HG02798 (cell line): ENCODE data around the gene CRYZL1.

ENCODE experiments used
- ATAC-seq: cut with Tn5 transposase; IDR thresholded peaks from one replicate; pipeline ENCODE4 v1.9.1; 2021; ENCODE audit warnings: mild to moderate bottlenecking; ENCODE audit not compliant: unreplicated experiment, poor library complexity

CRYZL1 gene

DNA sequence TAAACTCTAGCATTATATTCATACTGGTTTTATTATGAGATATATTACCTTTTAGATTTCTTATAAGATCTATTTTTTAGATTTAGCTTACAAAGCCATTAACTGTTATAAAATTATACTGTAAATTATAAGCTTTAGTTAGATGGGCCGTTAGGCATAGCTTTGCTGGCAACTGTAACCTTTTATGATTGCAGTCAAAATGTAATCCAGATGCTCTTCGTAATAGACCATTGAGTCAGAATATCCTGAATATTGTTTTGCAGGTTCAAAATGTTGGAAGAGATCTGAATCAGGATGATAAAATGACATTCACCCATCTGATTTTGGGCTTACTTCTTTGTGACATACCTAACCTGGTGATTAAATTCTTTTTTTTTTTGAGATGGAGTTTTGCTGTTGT is 21.7 kb upstream of the CRYZL1 start:
- no peak for ATAC-seq

DNA sequence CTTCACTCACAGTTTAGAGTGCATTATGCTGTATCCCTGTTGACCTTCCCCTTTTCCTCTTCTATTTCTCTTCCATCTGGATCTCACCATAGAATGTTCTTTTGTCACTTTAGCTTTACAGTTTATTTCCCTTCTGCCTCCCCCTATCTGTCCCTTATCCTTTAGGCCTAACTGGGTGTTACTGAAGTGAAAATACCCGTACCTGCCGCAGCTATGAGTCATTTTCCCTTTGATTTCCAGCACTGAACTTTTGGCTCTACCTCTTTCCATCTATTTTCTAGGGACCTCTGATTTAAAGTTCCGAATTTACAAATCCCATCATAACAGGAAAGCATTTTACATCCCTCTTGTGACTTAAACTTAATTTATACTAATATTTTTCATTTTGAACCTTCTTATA is 20.5 kb upstream of the CRYZL1 start:
- ATAC-seq = no peak

DNA sequence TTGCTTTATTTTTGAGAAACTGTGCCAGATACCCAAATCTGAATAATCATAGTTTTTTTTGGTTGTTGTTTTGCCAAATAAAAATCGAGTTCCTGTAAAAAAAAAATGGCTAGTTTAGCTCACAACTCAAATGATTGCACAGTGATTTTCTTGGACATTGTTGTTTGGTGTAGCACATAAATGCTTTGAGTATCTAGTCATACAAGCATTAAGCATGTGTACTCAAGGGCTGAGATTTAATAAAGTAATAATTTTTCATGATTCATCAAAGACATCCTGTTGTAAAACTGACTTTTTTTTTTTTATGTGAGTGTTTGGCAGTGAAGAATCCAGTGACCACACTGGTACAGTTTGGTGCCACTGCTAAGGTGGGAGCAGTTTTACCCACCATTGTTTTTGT is 19.6 kb upstream of the CRYZL1 start:
- ATAC-seq = no peak

DNA sequence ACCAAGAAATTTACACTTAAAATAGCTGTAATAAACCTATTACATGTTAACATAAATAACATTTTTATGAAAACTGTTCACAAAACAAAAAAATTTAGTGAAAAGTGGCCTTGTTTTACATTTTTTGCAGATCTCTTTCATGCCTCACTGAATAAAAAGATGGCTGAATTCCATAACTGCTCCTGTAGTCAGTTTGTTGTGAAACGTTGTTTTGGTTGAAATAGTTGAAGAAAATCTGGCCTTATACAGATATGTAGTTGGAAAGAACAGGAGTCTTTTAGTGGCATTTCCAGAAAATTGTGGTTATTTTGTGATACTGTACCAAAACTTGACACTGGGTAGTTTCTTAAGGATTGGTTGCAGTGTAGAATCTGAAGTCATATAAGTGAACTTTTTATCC is 18.9 kb upstream of the CRYZL1 start:
- ATAC-seq = no peak

DNA sequence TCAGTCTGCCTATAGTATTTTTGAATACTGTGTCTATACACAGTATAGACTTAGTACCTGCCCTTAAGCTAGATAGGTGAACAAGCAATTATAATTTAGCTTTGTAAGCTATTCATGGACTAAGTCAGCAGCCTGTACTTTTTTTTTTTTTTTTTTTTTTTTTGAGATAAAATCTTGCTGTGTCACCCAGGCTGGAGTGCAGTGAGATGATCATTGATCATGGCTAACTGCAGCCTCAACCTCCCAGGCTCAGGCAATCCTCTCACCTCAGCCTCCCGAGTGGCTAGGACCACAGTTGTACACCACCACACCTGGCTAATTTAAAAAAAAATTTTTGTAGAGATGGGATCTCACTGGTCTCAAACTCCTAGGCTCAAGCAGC is 18.0 kb upstream of the CRYZL1 start:
- no peak for ATAC-seq

DNA sequence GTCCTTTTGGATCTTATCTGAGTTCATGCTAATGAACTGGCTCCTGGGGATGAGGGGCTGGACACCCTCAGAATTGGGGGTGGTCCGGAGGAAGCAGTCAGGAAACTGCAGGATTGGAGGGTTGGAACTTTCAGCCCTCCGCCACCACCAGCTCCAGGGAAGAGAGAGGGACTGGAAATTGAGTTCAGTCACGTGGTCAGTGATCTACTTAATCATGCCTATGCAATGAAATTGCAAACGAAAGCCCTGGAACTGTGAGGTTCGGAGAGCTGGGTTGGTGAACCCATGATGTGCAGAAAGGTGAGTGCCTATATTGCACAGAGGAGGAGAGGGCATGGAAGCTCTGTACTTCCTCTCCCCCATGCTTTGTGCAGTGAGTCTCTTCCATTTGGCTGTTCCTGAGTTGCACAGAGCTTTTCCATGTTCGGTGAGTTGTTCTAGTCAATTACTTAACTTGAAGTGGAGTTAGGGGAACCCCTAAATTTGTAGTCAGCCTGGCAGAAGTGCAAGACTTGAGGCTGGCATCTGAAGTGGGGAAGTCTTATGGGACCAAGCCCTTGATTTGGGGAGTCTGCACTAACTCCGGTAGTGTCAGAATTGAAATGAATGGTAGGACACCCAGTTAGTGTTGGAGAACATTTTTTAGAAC is 17.5 kb upstream of the CRYZL1 start:
- no peak for ATAC-seq

DNA sequence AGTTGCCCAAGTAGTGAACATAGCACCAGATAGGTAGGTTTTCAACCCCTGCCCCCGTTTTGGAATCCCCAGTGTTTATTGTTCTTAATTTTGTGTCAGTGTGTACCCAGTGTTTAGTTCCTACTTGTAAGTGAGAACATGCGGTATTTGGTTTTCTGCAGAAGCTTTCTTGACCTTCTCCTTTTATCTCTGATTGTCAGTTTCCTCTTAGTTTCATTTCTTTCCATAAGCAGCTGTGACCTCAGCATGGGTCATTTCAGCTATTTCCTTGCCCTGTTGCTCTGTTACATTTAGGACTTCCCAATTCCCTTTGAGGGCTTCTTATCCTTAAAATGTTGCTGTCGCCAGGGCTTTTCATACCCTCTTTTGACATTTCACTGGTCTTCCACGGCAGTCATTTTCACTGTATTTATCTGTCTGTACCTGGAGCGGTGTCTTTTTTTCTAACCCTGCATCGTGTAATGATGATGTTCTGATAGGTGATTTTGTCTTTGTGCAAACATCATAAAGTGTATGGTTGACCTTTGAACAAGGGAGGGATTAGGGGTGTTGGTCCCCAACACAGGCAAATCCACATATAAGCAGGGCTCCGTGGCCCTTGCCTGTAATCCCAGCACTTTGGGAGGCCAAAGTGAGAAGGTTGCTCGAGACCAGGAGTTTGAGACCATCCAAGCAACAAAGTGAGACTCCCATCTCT is 15.7 kb upstream of the CRYZL1 start:
- ATAC-seq = no peak

DNA sequence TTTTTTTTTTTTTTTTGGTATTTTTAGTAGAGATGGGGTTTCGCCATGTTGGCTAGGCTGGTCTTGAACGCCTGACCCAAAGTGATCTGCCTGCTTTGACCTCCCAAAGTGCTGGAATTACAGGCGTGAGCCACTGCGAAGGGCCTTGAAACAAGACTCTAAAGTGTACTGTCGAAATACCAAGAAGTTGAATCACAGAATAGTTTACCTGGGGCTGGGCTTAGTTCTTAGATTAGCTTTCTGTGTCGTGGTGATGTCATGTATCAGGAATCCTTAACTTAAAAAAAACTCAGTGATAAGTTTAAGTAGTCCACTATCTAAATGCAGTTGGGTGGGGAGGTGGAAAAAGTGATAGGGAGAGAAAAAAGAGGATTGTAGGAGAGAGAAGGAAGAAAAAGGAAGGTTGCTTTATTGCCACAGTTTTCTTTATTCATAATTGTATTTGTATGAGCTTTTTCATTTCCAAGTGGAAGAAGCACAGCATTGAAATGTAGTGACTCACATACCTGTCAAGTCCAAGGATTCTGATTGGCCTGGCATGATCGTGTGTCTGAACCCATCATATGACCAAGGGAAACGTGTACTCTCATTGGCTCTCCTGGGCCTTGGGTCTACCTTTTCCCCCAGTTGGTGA is 14.2 kb upstream of the CRYZL1 start:
- ATAC-seq = no peak

DNA sequence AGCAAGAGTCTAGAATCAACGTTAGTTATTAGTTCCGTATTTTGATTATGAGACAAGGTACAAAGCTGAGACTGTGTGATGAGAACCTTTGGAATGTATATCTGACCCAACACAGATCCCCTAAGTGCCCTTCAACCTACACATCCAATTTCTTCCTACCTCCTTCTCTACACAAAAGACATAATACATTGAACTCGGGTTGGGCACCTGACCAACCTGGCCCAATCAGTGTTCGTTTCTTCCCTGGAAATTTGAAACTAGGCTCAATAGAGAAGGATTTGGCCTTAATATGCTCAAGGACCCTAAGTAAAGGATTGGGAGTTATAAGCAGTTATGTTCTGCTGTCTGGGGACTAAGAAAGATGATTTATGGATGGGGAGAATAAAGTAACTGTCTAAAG is 12.9 kb upstream of the CRYZL1 start:
- no peak for ATAC-seq

DNA sequence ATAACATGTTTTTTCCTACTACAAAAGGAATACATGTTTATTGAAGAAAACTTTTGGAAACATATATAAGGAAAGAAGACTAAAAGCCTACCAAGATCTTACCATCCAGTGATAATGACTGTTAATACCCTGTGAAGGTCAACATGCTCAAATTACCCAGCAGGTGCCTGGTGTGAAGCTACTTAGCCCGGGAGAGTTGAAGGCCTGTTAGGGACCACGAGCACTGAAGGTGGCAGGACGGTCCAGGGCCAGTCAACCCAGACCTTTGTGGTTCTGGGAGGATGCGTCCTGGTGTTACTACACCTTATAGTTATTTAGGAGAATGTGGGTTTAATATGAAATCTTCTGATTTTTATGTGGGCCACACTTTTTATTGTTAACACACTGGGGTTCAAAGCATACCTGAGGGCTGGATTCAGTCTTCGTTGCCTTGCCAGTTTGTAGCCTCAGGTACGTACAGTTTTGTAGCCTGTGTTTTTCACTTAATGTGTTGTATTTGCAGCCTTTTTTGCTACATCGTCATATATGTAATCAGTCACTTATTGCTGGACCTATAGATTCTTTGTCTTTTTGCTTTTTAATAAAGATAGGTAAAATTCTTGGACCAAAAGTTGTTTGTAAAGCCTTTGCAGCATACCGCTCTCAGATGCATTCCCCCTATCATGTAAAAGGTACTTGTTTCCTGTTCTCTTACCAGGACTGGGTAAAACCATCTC is 10.6 kb upstream of the CRYZL1 start:
- no peak for ATAC-seq

DNA sequence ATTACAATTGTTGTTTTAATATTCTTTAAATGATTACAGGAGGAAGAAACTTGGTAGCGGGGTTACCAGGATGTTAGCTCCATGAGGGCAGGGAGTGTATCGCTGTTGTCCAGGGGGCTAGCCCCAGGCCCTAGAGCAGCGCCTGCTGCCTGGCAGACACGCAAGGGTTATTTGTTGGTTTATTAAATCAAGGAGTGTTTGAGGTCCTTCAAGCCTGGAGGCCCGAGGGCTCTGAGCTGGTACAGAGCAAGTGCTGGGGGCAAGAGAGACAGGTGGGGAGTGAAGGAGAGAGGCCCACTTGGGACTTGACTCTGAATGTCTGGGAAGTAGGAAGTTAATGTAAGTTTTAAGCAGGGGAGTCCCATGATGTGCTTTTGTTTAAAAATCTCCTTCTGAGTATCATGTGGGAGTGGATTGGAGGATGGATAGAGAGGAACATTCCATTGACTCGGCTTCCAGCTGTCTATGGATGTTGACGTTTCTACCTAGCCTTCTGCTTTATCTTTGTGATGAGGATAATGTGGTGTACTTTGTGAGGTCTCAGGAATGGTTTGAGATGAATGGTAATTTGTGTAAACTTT is 9.5 kb upstream of the CRYZL1 start:
- ATAC-seq = no peak

DNA sequence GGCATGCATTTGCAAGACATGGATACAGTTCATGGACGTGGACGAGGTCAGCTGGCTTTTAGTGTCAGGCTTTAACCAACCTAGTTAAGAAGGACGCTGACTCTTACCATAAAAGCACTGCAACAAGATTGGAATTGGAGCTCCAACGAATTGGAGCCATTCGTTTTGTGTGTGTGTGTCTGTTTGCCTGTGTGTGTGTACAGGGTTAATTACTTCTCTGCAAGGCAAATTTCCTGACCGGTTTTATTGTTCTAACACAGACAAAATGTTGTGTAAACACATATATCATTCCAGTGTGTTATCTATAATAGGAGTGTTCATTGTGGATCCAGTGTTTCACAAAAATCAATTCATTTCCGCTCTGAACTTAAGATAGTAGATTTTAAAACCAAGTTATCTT is 8.7 kb upstream of the CRYZL1 start:
- no peak for ATAC-seq

DNA sequence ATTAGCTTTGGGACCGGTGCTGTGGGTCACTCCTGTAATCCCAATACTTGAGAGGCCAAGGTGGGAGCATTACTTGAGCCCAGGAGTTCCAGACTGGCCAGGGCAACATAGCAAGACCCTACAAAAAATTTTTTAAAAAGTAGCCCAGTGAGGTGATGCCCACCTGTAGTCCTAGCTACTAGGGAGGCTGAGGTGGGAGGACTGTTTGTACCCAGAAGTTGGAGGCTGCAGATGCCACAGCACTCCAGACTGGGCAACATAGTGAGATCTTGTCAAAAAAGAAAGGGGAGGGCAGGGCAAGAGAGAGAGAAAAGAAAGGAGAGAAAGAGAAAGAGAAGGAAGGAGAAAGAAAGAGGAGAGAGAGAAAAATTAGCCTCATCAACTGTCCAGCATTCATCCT is 7.0 kb upstream of the CRYZL1 start:
- no peak for ATAC-seq

DNA sequence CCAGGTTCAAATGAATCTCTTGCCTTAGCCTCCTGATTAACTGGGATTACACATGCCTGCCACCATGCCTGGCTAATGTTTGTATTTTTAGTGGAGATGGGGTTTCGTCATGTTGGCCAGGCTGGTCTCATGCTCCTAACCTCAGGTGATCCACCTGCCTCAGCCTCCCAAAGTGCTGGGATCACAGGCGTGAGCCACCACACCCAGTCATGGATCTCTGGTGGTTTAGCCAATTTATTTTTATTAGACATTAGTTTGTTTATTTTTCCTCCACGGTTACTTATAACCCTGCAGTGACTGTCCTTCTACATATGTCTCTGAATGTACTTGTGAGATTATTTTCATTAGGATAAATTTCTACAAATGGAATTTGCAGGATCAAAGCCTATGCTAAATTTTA is 6.0 kb upstream of the CRYZL1 start:
- no peak for ATAC-seq

DNA sequence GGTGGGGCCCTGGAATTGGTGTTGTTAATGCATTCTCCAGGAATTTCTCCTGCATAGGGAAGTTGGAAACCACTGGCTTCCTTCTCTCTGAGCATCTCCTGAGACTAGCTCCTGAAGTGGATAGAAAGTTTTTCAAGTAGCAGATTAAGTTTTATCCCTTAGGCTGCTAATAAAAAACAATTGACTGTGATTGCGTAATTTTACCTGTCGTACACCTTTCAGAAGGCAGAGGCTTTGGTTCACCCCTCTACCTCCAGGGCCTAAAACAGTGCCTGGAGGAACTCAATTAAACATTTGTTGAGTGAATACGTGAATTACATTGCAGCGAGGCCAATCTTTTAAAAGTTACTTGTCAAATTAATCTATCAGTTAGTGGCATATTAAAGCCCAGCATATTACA is 4.2 kb upstream of the CRYZL1 start:
- no peak for ATAC-seq

DNA sequence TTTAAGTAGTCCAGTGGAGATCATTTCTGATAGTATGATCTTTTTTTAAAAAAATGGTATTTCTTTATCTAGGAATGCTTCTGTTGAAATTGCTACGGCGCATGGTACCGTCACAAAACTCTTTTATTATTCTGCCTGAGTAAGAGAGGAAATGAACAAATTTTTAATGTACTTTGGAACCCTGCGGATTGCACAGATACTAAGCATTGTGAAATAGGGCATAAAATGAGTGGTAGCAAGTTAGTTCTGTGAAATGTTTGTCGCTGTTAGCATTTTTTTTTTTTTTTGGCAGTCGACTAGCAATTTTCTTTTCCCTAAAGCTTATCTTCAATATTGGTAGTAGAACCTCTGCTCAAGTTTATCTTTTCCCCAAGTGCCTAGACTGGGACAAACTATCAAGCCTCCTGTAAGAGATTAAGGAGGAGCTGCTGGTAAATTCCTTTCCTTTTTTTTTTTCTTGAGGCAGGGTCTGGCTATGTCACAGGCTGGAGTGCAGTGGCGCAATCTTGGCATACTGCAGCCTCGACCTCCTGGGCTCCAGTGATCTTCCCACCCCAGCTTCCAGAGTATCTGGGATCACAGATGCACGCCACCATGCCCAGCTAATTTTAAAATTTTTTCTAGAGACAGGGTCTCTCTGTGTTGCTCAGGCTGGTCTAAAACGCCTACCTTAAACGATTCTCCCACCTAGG is 3.0 kb upstream of the CRYZL1 start:
- ATAC-seq = no peak

DNA sequence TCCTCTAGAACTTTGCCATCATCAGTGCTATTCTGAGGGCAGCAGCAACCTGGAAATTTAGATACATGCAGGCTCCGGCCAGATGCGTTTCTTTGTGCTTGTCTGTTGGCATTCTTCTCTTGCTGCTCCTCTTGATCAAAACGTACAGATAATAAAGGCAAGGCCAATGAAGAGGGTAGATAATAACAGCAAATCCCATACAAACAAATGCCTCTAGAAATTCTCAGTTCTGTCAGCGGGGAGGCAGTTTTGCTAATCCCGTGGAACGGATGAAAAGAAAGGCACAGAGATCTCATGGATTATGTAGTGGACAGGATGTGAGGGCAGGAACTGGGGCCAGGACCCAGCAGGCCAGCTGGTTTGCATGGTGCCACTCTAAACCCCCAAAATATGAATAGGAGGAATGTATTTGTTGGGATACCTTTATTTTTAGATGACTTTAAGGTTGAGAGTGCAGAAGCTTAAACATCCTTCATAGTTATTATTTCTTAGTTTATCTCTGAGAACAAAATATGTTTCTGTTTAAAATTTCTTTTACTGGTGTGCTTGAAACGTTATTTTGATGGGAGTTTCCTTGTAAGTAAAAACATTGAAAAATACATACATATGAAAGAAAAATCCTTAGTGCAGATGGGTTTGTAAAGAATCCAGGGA is 2.2 kb upstream of the CRYZL1 start:
- ATAC-seq = no peak

DNA sequence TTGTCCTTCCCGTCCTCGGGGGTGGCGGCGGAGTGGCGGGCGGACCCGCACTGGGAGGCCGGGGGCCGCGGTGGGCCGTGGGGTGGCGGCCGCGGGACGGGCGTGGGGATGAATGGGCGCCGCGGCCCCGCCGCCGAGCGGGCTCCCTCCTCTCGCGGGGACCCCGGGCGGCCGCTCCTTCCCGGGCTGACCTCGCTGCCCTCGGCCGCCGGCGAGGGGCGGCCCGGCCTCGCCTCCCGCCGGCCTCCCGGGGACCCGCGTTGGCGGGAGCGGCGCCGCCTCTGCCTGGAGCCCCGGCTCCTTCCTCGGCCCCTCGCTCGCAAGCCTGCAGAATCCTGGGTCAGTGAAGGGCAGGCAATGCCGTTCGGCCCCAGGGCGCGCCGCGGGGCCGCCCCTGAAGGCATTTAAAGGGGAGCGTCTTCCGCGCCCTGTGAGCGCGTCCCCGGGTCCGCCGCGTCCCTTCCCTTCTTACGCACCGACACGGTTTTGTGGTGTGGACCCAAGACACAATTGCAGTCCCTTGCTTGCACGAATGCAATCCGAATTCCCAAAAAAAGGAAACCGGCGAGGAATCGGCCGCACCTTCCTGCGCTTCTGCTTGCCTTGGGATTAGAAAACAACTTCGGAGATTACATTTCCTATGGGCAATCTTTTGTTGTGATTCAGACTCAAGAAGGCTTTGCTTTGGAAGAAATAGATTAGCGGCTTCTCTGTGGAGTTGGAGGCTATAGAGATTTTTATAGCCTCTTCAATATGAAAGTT is 1.5 kb upstream of the CRYZL1 start:
- ATAC-seq = no peak
